Measurements from ENCODE around the gene ERP29. TPM values are rescaled to one million over a fixed set of nuclear protein-coding genes. Genes with fewer than 3 reads are reported as not detected.
A peak's percentile ranks its signal among the peaks of the same experiment; 100 is the strongest.

Gene ERP29
- total and polyA plus RNA-seq, 2 of the 13 experiments (the other 11 are each of a cell fraction or from before 2014, with no cell fraction given) = 111 to 147 TPM

GRCh38 chr12:112012775-112013600, at the start of gene ERP29, which contains the start of gene TMEM116 (continued):
- TF ChIP-seq BRD4 (CRISPR knock-in tag; IDR thresholded peaks at IDR 0.05) = peak; percentile 57
- 0 out of 2 replicates have a peak, but pooled peaks have one; percentile 3 for TF ChIP-seq ETV6 (CRISPR knock-in tag; conservative IDR thresholded peaks at IDR 0.05)
- no peak for TF ChIP-seq ZNF235 (CRISPR knock-in tag; IDR thresholded peaks at IDR 0.05; ENCODE audit: borderline replicate concordance)
- peak; percentile 64; the same call in 1 of the 2 replicates for TF ChIP-seq KDM5A (IDR thresholded peaks at IDR 0.05; ENCODE audit: borderline replicate concordance, low read length)
- no peak; the same call in 1 of the 2 replicates for TF ChIP-seq THAP7 (CRISPR knock-in tag; IDR thresholded peaks at IDR 0.05)
- TF ChIP-seq ZNF75D (CRISPR knock-in tag; IDR thresholded peaks at IDR 0.05; ENCODE audit: borderline replicate concordance) = no peak
- peak; percentile 11; the same call in 1 of the 2 replicates for TF ChIP-seq HOXD1 (CRISPR knock-in tag; IDR thresholded peaks at IDR 0.05)
- no peak for TF ChIP-seq ZNF841 (CRISPR knock-in tag; IDR thresholded peaks at IDR 0.05; ENCODE audit: borderline replicate concordance)
- TF ChIP-seq DMTF1 (CRISPR knock-in tag; IDR thresholded peaks at IDR 0.05) = 0 out of 2 replicates have a peak, but pooled peaks have one; percentile 44
- TF ChIP-seq THRA (CRISPR knock-in tag; IDR thresholded peaks at IDR 0.05; ENCODE audit: borderline replicate concordance) = no peak
- no peak; the same call in 1 of the 2 replicates for TF ChIP-seq SNAPC2 (CRISPR knock-in tag; IDR thresholded peaks at IDR 0.05)
- no peak for TF ChIP-seq AFF4 (CRISPR knock-in tag; IDR thresholded peaks at IDR 0.05)
- peak; percentile 95; the same call in 1 of the 2 replicates for TF ChIP-seq CC2D1A (CRISPR knock-in tag; IDR thresholded peaks at IDR 0.05)
- TF ChIP-seq PCBP1 (IDR thresholded peaks at IDR 0.05; ENCODE audit: borderline replicate concordance, low read depth, low read length) = no peak
- no peak for TF ChIP-seq PTBP1 (IDR thresholded peaks at IDR 0.05; ENCODE audit: low read depth, low read length, poor library complexity, severe bottlenecking)
- no peak for TF ChIP-seq ZNF333 (CRISPR knock-in tag; IDR thresholded peaks at IDR 0.05; ENCODE audit: borderline replicate concordance)
- peak; percentile 71 for TF ChIP-seq MEIS1 (CRISPR knock-in tag; IDR thresholded peaks at IDR 0.05; ENCODE audit: borderline replicate concordance)
